PC-3 (cell line): Measurements from ENCODE around the gene CNST. TPM values are rescaled to one million over a fixed set of nuclear protein-coding genes. Genes with fewer than 3 reads are reported as not detected.

Experiments
- ATAC-seq: fragments of 200-7000 bp; cut with Tn5 transposase; 2 replicates; pipeline ENCODE4 v1.9.1; 2020; ENCODE audit warnings: mild to moderate bottlenecking, moderate library complexity
- BruUV-seq: library from RNA; stranded (reverse); fragments of 400-500 nt; replicated peaks from 2 replicates; lab custom pipeline; 2021; lab: Mats Ljungman, UMichigan
- CTCF ChIA-PET: fragments of 300-600 bp; sonication (Branson Sonifier 250); formaldehyde crosslinking; loops from one replicate; lab custom pipeline; 2022; ENCODE audit warnings: antibody characterized with exemption; lab: Charles Lee
- POLR2A ChIA-PET: fragments of 300-600 bp; sonication (Branson Sonifier 250); formaldehyde crosslinking; loops from one replicate; lab custom pipeline; 2022; ENCODE audit warnings: antibody characterized with exemption; ENCODE audit not compliant: unreplicated experiment; lab: Charles Lee
- DNase-seq: peaks from one replicate; pipeline ENCODE4 v3.0.0-alpha.2; 2015
- H2AFZ ChIP-seq: fragments of 300-600 bp; sonication (generic); 2 replicates; pipeline ENCODE4 v1.6.0; 2016; ENCODE audit warnings: antibody characterized with exemption, low read length
- H3F3A ChIP-seq: fragments of 300-600 bp; sonication (generic); one replicate; pipeline ENCODE4 v1.6.0; 2017; ENCODE audit warnings: antibody characterized with exemption, low read length, control low read depth, mild to moderate bottlenecking; ENCODE audit not compliant: unreplicated experiment
- H3K27ac ChIP-seq: fragments of 300-600 bp; sonication (generic); 2 replicates; pipeline ENCODE4 v1.5.1; 2016; ENCODE audit warnings: mild to moderate bottlenecking, low read length
- H3K27me3 ChIP-seq: fragments of 300-600 bp; sonication (generic); 2 replicates; pipeline ENCODE4 v1.6.1; 2016; ENCODE audit warnings: low read length, mixed read lengths
- H3K36me3 ChIP-seq: fragments of 300-600 bp; sonication (generic); 2 replicates; pipeline ENCODE4 v1.6.1; 2016; ENCODE audit warnings: low read depth, mixed run types, low read length, mixed read lengths
- H3K4me1 ChIP-seq: fragments of 300-600 bp; sonication (generic); 2 replicates; pipeline ENCODE4 v1.5.1; 2016; ENCODE audit warnings: low read length; ENCODE audit not compliant: insufficient read depth
- H3K4me2 ChIP-seq: fragments of 300-600 bp; sonication (generic); 2 replicates; pipeline ENCODE4 v1.6.0; 2016; ENCODE audit warnings: low read length
- H3K4me3 ChIP-seq: fragments of 300-600 bp; sonication (generic); 2 replicates; pipeline ENCODE4 v1.5.1; 2016; ENCODE audit warnings: mild to moderate bottlenecking, low read length, mixed read lengths
- H3K79me2 ChIP-seq: fragments of 300-600 bp; sonication (generic); 2 replicates; pipeline ENCODE4 v1.6.1; 2017; ENCODE audit warnings: low read length, mixed read lengths
- H3K9ac ChIP-seq: fragments of 300-600 bp; sonication (generic); 2 replicates; pipeline ENCODE4 v1.6.0; 2016; ENCODE audit warnings: mild to moderate bottlenecking, low read length
- H3K9me2 ChIP-seq: fragments of 300-600 bp; sonication (generic); replicated peaks from 2 replicates; pipeline ENCODE4 v1.6.1; 2016; ENCODE audit warnings: mixed run types, low read length, mixed read lengths
- H3K9me3 ChIP-seq: fragments of 300-600 bp; sonication (generic); 2 replicates; pipeline ENCODE4 v1.6.1; 2016; ENCODE audit warnings: low read length, mixed read lengths
- H4K20me1 ChIP-seq: fragments of 300-600 bp; sonication (generic); 2 replicates; pipeline ENCODE4 v1.6.1; 2016; ENCODE audit warnings: low read length, mixed read lengths
- EZH2 ChIP-seq: fragments of 300-600 bp; sonication (generic); IDR thresholded peaks from one replicate; pipeline ENCODE4 v1.6.1; 2017; ENCODE audit warnings: antibody characterized with exemption, mild to moderate bottlenecking, low read length; ENCODE audit not compliant: unreplicated experiment
- EZH2phosphoT487 ChIP-seq: fragments of 300-600 bp; sonication (generic); IDR thresholded peaks from 2 replicates; pipeline ENCODE4 v1.6.1; 2018; ENCODE audit warnings: mild to moderate bottlenecking, antibody characterized with exemption, low read length, borderline replicate concordance
- intact Hi-C: fragments of 100-400 bp; cut with micrococcal nuclease; formaldehyde crosslinking; loops from 2 replicates; pipeline ENCODE4 v1.9.0; 2023
- total RNA-seq: library from RNA; depleted of rRNA; stranded (reverse); fragments of >200 nt; gene quantifications from 2 replicates; pipeline ENCODE4 v1.2.3, GENCODE V29; 2014
- TF ChIP-seq, protein P1 (sequence below): fragments of 300-600 bp; sonication (generic); conservative IDR thresholded peaks from 2 replicates; pipeline ENCODE4 v1.5.1; 2017; ENCODE audit warnings: antibody characterized with exemption, low read depth, mild to moderate bottlenecking, low read length

Gene CNST
- total RNA-seq, 1 experiment from 2014 or later = 13.5 TPM

DNA sequence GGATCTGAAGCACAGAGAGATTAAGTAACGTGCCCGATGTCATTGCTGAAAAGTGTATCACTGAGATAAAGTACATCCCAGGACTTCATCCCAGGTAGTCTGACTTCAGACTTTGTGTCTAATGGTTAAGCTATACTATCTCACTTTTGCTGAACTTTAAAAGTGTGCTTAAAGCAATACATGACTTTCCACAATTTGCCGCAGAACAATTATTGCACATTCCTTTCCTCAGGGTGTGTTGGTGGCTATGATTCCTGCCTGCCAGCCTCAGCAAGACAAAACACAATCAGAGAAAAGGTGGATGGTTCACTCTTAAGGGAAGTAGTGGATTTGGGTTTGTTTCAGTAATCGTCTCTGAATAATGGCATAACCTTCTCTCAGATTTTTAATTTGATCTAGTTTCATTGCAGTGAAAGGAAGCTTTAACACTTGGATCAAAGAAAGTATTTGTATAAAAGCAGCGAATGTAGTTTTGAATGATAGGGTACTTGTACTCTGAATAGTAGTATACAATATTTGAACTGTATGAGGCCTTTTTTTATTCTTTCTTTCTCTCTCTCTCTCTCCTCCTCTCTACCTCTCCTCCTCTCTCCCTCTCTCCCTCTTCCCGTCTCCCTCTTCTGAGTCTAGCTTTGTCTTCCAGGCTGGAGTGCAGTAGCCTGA lies 47.0 kb downstream of the CNST start:
- peaks cover 3% of the 10 kb centered on the region for H3F3A ChIP-seq
- POLR2A ChIA-PET = no interaction called here
- intact Hi-C loops = no loop called here
- no peaks in the 10 kb centered on the region for H3K36me3 ChIP-seq
- DNase-seq (no peak), ATAC-seq (no peak)
- no peak overlapping the region for H2AFZ ChIP-seq
- H3K9ac ChIP-seq = no peak overlapping the region
- H3K9me2 ChIP-seq = no peaks in the 10 kb centered on the region
- CTCF ChIA-PET = interaction anchor here (0.8 kb wide), 1 partner anchor 52 kb away, joined by 3 read pairs; no protein-coding TSS in a partner anchor
- peaks cover 34% of the 10 kb centered on the region for H3K4me1 ChIP-seq
- H3K27me3 ChIP-seq = no peaks in the 10 kb centered on the region
- H4K20me1 ChIP-seq = peaks cover 7% of the 10 kb centered on the region; the same call in 1 of the 2 replicates
- H3K27ac ChIP-seq = no peak overlapping the region
- TF ChIP-seq EZH2 (no peak), EZH2phosphoT487 (no peak)
- TF ChIP-seq, protein P1, sequence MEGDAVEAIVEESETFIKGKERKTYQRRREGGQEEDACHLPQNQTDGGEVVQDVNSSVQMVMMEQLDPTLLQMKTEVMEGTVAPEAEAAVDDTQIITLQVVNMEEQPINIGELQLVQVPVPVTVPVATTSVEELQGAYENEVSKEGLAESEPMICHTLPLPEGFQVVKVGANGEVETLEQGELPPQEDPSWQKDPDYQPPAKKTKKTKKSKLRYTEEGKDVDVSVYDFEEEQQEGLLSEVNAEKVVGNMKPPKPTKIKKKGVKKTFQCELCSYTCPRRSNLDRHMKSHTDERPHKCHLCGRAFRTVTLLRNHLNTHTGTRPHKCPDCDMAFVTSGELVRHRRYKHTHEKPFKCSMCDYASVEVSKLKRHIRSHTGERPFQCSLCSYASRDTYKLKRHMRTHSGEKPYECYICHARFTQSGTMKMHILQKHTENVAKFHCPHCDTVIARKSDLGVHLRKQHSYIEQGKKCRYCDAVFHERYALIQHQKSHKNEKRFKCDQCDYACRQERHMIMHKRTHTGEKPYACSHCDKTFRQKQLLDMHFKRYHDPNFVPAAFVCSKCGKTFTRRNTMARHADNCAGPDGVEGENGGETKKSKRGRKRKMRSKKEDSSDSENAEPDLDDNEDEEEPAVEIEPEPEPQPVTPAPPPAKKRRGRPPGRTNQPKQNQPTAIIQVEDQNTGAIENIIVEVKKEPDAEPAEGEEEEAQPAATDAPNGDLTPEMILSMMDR = no peak
- peaks cover 16% of the 10 kb centered on the region for H3K79me2 ChIP-seq
- no peaks in the 10 kb centered on the region for H3K9me3 ChIP-seq
- H3K4me3 ChIP-seq = no peak overlapping the region
- no peak overlapping the region for H3K4me2 ChIP-seq
- BruUV-seq = no TSS peak

DNA sequence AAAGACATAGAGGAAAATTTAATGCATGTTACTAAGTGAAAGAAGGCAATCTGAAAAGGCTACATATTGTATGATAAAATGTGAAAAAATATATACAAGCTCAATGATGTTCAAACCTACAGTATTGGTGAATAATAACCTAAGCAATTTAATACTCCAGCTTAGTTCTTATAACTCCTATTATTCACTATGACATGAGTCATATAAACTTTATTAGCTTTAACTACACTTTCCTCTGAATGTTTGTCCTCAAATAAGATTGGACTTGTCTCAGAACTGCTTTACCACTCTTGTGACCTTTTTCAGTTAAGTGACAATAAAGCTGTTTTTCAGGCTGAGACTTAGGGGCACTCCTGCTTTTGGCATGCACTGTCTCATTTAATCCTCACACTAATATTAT lies 50.9 kb downstream of the CNST start:
- TF ChIP-seq, protein P1 = no peak
- TF ChIP-seq EZH2 = no peak
- TF ChIP-seq EZH2phosphoT487 = no peak
- Histone ChIP-seq H3K27ac (peak overlapping the region; percentile 27), H3K79me2 (no peaks in the 10 kb centered on the region), H2AFZ (no peak overlapping the region), H4K20me1 (peaks cover 7% of the 10 kb centered on the region; the same call in 1 of the 2 replicates), H3F3A (peaks cover 3% of the 10 kb centered on the region), H3K9me3 (no peaks in the 10 kb centered on the region), H3K9ac (no peak overlapping the region), H3K36me3 (no peaks in the 10 kb centered on the region), H3K27me3 (no peaks in the 10 kb centered on the region), H3K9me2 (no peaks in the 10 kb centered on the region), H3K4me1 (peaks cover 18% of the 10 kb centered on the region), H3K4me3 (no peak overlapping the region), H3K4me2 (peak overlapping the region; percentile 24)
- intact Hi-C loops = loop anchor here (1.0 to 2.0 kb wide), 2 partner anchors 50 to 114 kb away; partner anchors contain the start of genes CNST and TFB2M
- ChIA-PET CTCF (interaction anchor here (0.5 to 0.8 kb wide), 4 partner anchors 9 to 447 kb away, joined by 3 to 8 read pairs (median 4); no protein-coding TSS in a partner anchor), POLR2A (interaction anchor here (0.8 kb wide), 1 partner anchor 1257 kb away, joined by 18 read pairs; no protein-coding TSS in a partner anchor)
- ATAC-seq = peak; percentile 97
- peak; percentile 64 for DNase-seq
- no TSS peak for BruUV-seq
